ENCODE measurements around the gene CAMK1D. TPM values are rescaled to one million over a fixed set of nuclear protein-coding genes. Genes with fewer than 3 reads are reported as not detected.

The CAMK1D gene
- total RNA-seq, 3 donors from 2014 or later (not counting 1 experiment from before 2014, with no cell fraction given), result 44.2 to 56.4 (median 49.7) TPM

DNA sequence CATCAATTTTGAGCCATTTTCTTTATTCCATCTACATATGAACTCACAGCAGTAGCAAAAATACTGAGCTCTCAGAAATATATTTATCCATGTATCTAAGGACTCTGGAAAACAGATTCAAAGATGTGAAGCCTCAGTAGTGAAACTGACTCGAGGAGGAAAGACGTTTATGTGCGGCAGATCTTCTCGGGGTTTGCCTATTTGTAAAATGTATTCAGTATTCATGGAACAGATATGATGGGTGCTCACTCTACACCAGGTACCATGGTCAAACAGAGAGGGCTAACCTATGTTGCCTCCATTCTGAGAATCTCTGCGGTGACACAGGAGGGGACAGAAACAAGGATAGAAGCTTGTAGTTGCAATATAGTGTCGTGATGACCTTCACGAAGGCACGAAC is 93.7 kb downstream of the CAMK1D start:
- H3K4me1 Mint-ChIP-seq, result peaks cover 17 to 35% of the 10 kb centered on the region in 2 donors
- no peak for DNase-seq
- 96% methylated on average over 8 of the region's 8 CpGs for WGBS (ENCODE audit: insufficient coverage)

DNA sequence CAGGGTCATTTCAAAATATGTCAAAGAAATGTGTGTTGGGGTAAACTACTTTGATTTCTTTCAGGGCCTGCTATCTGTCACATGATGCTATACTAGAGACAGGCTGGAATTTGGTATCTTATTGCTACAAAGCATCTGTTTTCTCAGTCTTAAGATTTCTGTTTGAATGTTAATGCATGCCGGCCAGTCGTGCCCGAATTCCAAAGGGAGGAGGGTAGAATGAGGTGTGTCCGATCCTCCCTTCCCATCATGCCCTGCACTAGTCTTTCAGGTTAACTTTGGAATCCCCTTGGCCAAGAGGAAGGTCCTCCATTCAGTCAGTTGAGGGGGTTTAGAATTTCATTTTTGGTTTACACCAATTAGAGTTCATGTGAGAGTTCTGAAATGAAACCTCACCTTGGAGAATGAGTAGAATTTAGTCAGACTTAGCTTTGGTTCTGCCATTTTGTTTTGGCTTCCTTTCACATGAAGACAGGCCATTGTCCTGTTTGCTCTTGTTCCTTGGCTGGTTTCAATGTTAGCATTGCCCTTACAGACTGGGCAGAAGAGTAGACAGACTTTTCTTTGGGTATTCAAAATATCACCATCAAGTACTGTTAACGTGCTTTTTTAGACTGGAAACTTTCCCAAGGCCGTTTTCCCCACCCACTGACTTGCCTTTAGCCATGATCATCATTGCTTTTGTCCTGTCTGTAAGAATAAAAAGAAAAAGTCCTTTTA is 95.8 kb downstream of the CAMK1D start:
- peaks cover 28 to 29% of the 10 kb centered on the region in 2 donors for H3K4me1 Mint-ChIP-seq
- 89% methylated on average over 5 of the region's 6 CpGs for WGBS (ENCODE audit: insufficient coverage)
- ATAC-seq (no peak), DNase-seq (no peak)
- Histone ChIP-seq H3K4me3 (ENCODE audit: low read length) (no peak overlapping the region), H3K4me1 (ENCODE audit: control insufficient read depth, insufficient read depth, low read length) (peaks cover 16% of the 10 kb centered on the region), H3K36me3 (ENCODE audit: control insufficient read depth, insufficient read depth, low read length) (no peaks in the 10 kb centered on the region), H3K9me3 (ENCODE audit: control insufficient read depth, insufficient read depth, low read length) (no peaks in the 10 kb centered on the region), H3K27ac (ENCODE audit: low read length) (no peak overlapping the region), H3K27me3 (ENCODE audit: control insufficient read depth, insufficient read depth, low read length) (no peaks in the 10 kb centered on the region)
- H3K36me3 Mint-ChIP-seq, result no peaks in the 10 kb centered on the region
- TF ChIP-seq CTCF (IDR thresholded peaks at IDR 0.05), result no peak
- intact Hi-C loops (cut with micrococcal nuclease), result no loop called here
- no peaks in the 10 kb centered on the region for H3K27me3 Mint-ChIP-seq (ENCODE audit: low read depth in 2 of 2)
- no peak overlapping the region for H3K4me3 Mint-ChIP-seq
- no peaks in the 10 kb centered on the region for H3K9me3 Mint-ChIP-seq
- peak overlapping the region in 1 of 2 donors; percentile 44 for H3K27ac Mint-ChIP-seq

More for the DNA sequence above, 93.7 kb downstream of the CAMK1D start:
- Mint-ChIP-seq H3K36me3 (peaks cover 10% of the 10 kb centered on the region), H3K9me3 (peaks cover 0 to 4% of the 10 kb centered on the region in 2 donors), H3K27me3 (ENCODE audit: low read depth in 2 of 2) (no peaks in the 10 kb centered on the region), H3K27ac (no peak overlapping the region), H3K4me3 (no peak overlapping the region)
- no peaks in the 10 kb centered on the region for H3K27me3 ChIP-seq (ENCODE audit: control insufficient read depth, insufficient read depth, low read length)
- H3K27ac ChIP-seq (ENCODE audit: low read length), result no peak overlapping the region
- ATAC-seq, result no peak
- H3K36me3 ChIP-seq (ENCODE audit: control insufficient read depth, insufficient read depth, low read length), result no peaks in the 10 kb centered on the region
- H3K4me1 ChIP-seq (ENCODE audit: control insufficient read depth, insufficient read depth, low read length), result no peaks in the 10 kb centered on the region
- TF ChIP-seq CTCF (IDR thresholded peaks at IDR 0.05), result no peak
- H3K4me3 ChIP-seq (ENCODE audit: low read length), result no peak overlapping the region
- H3K9me3 ChIP-seq (ENCODE audit: control insufficient read depth, insufficient read depth, low read length), result peaks cover 2% of the 10 kb centered on the region
- intact Hi-C loops (cut with micrococcal nuclease), result no loop called here

GRCh38 chr10:12445701-12446334 is 96.5 kb downstream of the CAMK1D start:
- WGBS (ENCODE audit: insufficient coverage), result 92% methylated on average over 4 of the region's 4 CpGs
- intact Hi-C loops (cut with micrococcal nuclease), result no loop called here
- peaks cover 34 to 35% of the 10 kb centered on the region in 2 donors for H3K4me1 Mint-ChIP-seq
- H3K27ac Mint-ChIP-seq, result no peak overlapping the region
- no peaks in the 10 kb centered on the region for H3K27me3 Mint-ChIP-seq (ENCODE audit: low read depth in 2 of 2)
- TF ChIP-seq CTCF (IDR thresholded peaks at IDR 0.05), result no peak
- Histone ChIP-seq H3K4me1 (ENCODE audit: control insufficient read depth, insufficient read depth, low read length) (peaks cover 19% of the 10 kb centered on the region), H3K27me3 (ENCODE audit: control insufficient read depth, insufficient read depth, low read length) (no peaks in the 10 kb centered on the region), H3K27ac (ENCODE audit: low read length) (no peak overlapping the region), H3K9me3 (ENCODE audit: control insufficient read depth, insufficient read depth, low read length) (no peaks in the 10 kb centered on the region), H3K4me3 (ENCODE audit: low read length) (no peak overlapping the region), H3K36me3 (ENCODE audit: control insufficient read depth, insufficient read depth, low read length) (no peaks in the 10 kb centered on the region)
- H3K36me3 Mint-ChIP-seq, result no peaks in the 10 kb centered on the region
- no peaks in the 10 kb centered on the region for H3K9me3 Mint-ChIP-seq
- DNase-seq (no peak), ATAC-seq (no peak)
- no peak overlapping the region for H3K4me3 Mint-ChIP-seq
